NCI-H2107 treated with DMSO at 0.1 percent for 48 hours (cell line): ENCODE measurements around the gene MAFB.

ENCODE experiments used
- DNase-seq: peaks from one replicate; lab custom pipeline; 2025; ENCODE audit not compliant: unreplicated experiment; lab: John Stamatoyannopoulos, UW

The MAFB gene

DNA sequence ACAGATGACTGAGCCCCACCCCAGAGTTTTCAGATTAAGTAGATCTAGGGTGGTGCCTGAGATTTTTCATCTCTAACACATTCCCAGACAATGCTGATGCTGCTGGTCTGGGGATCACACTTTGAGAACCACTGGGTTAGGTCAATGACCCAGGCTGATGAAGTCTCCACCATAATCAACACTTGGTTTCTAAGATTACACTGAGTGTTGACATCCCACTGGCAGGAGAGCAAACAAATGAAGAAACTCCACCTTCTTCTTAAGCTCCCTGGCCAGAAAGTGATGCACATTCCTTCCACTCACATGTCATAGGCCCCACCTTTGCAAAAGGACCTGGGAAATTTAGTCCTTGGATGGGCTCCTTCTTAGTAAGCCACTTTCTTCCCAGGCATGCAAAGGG, 53.1 kb downstream of the MAFB start:
- DNase-seq: no peak
